Stimulated activated CD4-positive, alpha-beta T cell treated with anti-CD3 and anti-CD28 coated beads, Interleukin-1b, Interleukin-23, amount 100 ng/mL, for 4 hours (primary cell): ENCODE results near the gene SDC3.

Experiments
- DNase-seq, 2 donors: peaks; one replicate each; pipeline ENCODE4 v3.0.0-alpha.2; 2020; ENCODE audit warnings: low read depth in 2 of 2

The SDC3 gene

GRCh38 chr1:30904962-30905335 lies 3.6 kb downstream of the SDC3 start:
- no peak for DNase-seq

- DNase-seq = no peak
These were observed 4.2 kb downstream of the SDC3 start for GRCh38 chr1:30904191-30904961.

GRCh38 chr1:30903343-30904034 lies 5.1 kb downstream of the SDC3 start:
- no peak for DNase-seq

GRCh38 chr1:30902593-30903290 lies 5.8 kb downstream of the SDC3 start:
- no peak for DNase-seq

- DNase-seq = no peak
These were observed 6.6 kb downstream of the SDC3 start for GRCh38 chr1:30901798-30902581.

- DNase-seq = no peak
These were observed 7.5 kb downstream of the SDC3 start for GRCh38 chr1:30900931-30901560.

- DNase-seq = no peak
These were observed 8.1 kb downstream of the SDC3 start for GRCh38 chr1:30900486-30900885.

- no peak for DNase-seq
These were observed 8.8 kb downstream of the SDC3 start for GRCh38 chr1:30899577-30900389.

GRCh38 chr1:30898031-30898815 lies 10.3 kb downstream of the SDC3 start:
- no peak for DNase-seq

GRCh38 chr1:30896905-30897304 lies 11.7 kb downstream of the SDC3 start:
- no peak for DNase-seq

GRCh38 chr1:30895944-30896660 lies 12.5 kb downstream of the SDC3 start:
- no peak for DNase-seq

GRCh38 chr1:30895382-30895943 lies 13.1 kb downstream of the SDC3 start:
- no peak for DNase-seq

- DNase-seq = no peak
These were observed 14.0 kb downstream of the SDC3 start for GRCh38 chr1:30894508-30894973.

- DNase-seq = no peak
These were observed 14.6 kb downstream of the SDC3 start for GRCh38 chr1:30893776-30894507.

- DNase-seq = no peak
These were observed 15.9 kb downstream of the SDC3 start for GRCh38 chr1:30892671-30893073.

GRCh38 chr1:30891227-30891552 lies 17.4 kb downstream of the SDC3 start:
- no peak for DNase-seq

- DNase-seq = no peak
These were observed 17.9 kb downstream of the SDC3 start for GRCh38 chr1:30890502-30891226.

GRCh38 chr1:30889511-30889910 lies 19.0 kb downstream of the SDC3 start:
- no peak for DNase-seq
